Left ventricle myocardium superior (tissue), 1 donor: ENCODE results near the gene GNG4. TPM values are rescaled to one million over a fixed set of nuclear protein-coding genes. Genes with fewer than 3 reads are reported as not detected.
"Not testable (repeated sequence)": the region's sequence is repeated elsewhere in the genome, so short reads cannot be mapped to it uniquely, and the experiment has no call there.

Experiments used
- ATAC-seq: fragments of 200-7000 bp; cut with Tn5 transposase; one replicate; pipeline ENCODE4 v1.9.1; 2020; ENCODE audit warnings: mild to moderate bottlenecking, moderate library complexity
- DNase-seq: peaks from one replicate; pipeline ENCODE4 v3.0.0-alpha.2; 2020
- intact Hi-C: fragments of 100-400 bp; cut with micrococcal nuclease; formaldehyde crosslinking; loops from one replicate; pipeline ENCODE4 v1.11.0; 2022
- total RNA-seq: library from RNA; stranded (reverse); fragmentation: NEBNext Ultra II Directional; extraction: Animal tissue kit (Norgen Biotek cat#: 25700); gene quantifications from one replicate; pipeline ENCODE4 v1.2.1, GENCODE V29; 2021
- donor health status: DM: no; HTN: yes; CAD: no; lungs with severe emphysema.

The GNG4 gene
- total RNA-seq, 1 donor from 2014 or later = not detected

- DNase-seq (no peak), ATAC-seq (no peak)
- intact Hi-C loops = no loop called here
Measured at GRCh38 chr1:235632506-235633401, 16.8 kb downstream of the GNG4 start.

DNA sequence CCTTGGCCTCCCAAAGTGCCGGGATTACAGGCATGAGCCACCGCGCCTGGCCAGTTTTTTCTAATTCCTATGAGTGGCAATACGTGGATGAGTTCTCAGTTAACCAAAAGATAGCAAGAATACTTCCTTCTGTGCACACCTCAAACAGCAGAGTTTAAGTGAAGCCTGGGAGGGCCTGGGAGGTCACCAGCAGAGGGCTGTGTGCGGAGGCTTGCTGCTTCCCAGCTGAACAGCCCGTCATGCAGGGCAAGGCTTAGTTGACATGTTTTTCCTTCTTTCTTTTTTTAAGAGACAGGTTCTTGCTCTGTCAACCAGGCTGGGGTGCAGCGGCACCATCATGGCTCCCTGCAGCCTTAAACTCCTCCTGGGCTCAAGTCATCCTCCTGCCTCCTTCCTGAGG, 17.8 kb downstream of the GNG4 start:
- intact Hi-C loops = no loop called here
- no peak for ATAC-seq

DNA sequence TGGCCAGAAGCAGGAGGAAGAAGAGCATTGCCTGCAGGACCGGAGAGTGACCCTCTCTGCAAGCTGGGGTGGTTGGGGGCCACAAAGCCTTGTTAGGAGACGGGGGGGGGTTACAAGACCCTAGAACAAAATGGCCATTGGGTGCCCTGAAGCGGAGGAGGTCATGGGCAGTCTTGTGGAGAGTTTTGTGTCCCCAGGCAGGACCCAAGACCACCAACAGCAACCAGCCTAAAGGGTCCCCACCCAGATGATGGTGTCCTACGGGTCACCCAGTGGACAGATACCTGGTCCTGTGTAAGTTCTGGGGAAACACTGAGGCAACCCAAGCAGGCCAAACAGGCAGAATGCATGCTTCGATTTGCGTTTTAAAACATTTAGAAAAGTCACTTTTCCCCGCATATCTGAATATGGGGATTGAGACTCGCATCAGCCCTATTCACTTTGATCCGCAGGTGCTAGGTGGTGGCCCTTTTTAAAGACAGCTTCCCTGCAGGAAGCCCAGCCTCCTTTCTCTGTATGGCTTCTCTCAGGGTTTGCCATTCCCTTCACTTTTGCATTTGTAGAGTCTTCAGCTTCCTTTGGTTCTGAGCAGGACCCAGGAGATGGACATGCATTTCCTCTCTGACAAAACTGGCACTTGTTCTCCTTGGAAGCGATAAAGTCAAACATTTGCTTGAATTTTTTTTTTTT, 21.1 kb downstream of the GNG4 start:
- DNase-seq (no peak), ATAC-seq (no peak)
- intact Hi-C loops = no loop called here

More for the DNA sequence above, 17.8 kb downstream of the GNG4 start:
- DNase-seq = no peak

GRCh38 chr1:235625831-235626230, 23.8 kb downstream of the GNG4 start:
- ATAC-seq = no peak
- intact Hi-C loops = no loop called here
- no peak for DNase-seq

- DNase-seq (no peak), ATAC-seq (no peak)
- intact Hi-C loops = no loop called here
Measured at GRCh38 chr1:235625340-235625739, 24.2 kb downstream of the GNG4 start.

- no peak for ATAC-seq
- no peak for DNase-seq
- intact Hi-C loops = no loop called here
Measured at GRCh38 chr1:235624721-235625333, 24.8 kb downstream of the GNG4 start.

- intact Hi-C loops = no loop called here
- DNase-seq = no peak
- ATAC-seq = no peak
Measured at GRCh38 chr1:235622936-235623779, 26.4 kb downstream of the GNG4 start.

DNA sequence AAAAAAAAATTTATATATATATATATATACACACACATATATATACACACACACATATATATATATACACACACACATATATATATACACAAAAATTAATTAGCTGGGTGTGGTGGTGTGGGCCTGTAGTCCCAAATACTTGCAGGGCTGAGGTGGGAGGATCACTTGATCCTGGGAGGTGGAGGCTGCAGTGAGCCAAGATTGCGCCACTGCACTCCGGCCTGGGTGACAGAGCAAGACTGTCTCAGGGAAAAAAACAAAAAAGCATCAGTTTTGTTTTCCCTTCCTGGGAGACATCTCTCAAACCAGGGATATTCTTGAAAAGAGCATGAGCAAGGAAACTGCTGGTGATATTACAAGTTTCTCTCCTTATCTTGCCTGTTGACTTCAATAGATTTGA, 30.4 kb downstream of the GNG4 start:
- intact Hi-C loops, ATAC-seq, DNase-seq: not testable (repeated sequence)

GRCh38 chr1:235617808-235618207, 31.8 kb downstream of the GNG4 start:
- ATAC-seq (no peak), DNase-seq (no peak)
- intact Hi-C loops = no loop called here

DNA sequence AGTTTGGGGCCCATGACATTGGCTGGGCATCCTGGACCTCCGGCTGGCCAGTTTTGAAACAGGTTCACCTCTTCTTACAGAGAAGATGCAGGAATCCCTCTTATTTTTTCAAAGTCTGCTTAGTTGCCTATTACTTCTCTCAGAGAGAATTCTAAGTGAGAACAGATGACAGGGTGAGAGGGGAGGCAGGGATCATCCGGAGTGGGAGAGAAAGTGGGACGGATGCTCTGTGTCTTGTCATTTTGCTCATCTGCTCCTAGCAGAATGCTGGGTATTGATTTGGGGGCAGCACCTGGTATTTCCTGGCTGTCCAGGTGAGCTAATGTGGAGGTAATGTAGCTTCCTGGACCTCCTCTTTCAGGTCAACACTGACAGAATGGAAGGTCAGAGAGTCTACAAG, 32.4 kb downstream of the GNG4 start:
- ATAC-seq = no peak
- intact Hi-C loops = no loop called here
- no peak for DNase-seq

GRCh38 chr1:235614442-235614954, 35.1 kb downstream of the GNG4 start:
- DNase-seq (no peak), ATAC-seq (no peak)
- intact Hi-C loops = no loop called here

DNA sequence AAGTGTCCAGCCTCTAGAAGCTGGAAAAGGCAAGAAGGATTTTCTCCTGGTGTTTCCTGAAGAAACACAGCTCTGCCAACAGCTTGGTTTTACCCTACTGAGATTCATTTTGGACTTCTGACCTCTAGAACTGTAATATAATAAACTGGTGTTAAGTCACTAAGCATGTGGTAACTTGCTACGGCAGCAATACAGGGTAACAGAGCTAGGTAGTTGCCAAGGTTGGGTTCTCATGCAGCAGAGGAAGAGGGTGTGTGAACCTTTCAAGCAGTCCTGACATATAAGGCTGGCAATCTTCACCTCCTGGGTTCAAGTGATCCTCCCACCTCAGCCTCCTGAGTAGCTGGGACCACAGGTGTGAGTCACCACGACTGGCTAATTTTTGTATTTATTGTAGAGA, 36.0 kb downstream of the GNG4 start:
- ATAC-seq (no peak), DNase-seq (no peak)
- intact Hi-C loops = no loop called here

DNA sequence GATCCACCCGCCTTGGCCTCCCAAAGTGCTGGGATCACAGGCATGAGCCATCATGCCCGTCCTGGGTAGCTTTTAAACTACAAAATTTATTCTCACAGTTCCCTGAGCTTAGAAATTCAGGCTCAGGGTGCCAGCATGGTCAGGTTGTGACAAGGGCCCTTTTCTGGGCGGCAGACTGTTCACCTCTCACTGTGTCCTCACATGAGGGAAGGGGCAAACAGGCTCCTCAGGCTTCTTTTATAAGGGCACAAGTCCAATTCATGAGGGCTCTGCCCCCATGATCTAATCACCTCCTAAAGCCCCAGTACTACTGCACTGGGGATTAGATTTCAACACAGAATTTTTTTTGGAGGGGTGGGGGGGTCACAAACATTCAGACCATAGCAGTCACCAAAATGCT, 36.8 kb downstream of the GNG4 start:
- DNase-seq (no peak), ATAC-seq (no peak)
- intact Hi-C loops = no loop called here

GRCh38 chr1:235610157-235610556, 39.4 kb downstream of the GNG4 start:
- intact Hi-C loops = no loop called here
- DNase-seq = no peak
- no peak for ATAC-seq

DNA sequence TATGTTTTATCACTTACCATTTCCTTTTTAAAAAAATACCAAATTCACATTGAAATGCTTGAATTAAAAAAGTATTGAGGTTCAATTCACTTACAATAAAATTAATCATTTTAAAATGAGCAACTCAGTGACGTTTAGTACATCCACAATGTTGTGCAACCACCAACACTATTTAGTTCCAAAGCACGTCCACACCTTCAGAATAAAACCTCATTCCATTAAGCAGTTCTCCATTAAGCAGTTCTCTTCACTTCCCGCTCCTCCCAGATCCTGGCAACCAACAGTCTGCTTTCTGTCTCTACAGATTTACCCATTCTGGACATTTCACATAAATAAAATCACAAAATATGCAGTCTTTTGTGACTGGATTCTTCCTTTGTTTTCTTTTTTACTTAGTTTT, 41.3 kb downstream of the GNG4 start:
- DNase-seq = no peak
- intact Hi-C loops = no loop called here

DNA sequence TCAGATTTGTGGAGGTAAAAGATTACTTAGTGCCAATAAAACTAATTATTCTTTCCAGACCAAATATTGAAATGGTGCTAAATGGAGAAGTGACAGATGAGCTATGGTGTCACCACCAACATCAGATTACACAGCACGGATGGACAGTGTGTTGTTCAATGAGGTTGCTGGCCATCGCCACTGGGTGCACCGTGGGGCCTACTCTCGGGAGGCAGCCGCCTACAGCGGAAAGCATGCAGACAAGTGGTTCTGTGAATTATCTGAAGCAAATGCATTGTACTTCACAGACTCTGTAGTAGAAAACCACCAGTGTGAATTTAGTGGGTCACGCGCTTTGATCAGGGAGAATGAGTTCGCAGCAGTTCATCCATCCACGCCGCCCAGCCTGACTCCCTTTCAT, 42.3 kb downstream of the GNG4 start:
- ATAC-seq (no peak), DNase-seq (no peak)
- intact Hi-C loops = no loop called here

More for the DNA sequence above, 41.3 kb downstream of the GNG4 start:
- no peak for ATAC-seq

GRCh38 chr1:235601104-235601503, 48.5 kb downstream of the GNG4 start:
- no peak for ATAC-seq
- no peak for DNase-seq
- intact Hi-C loops = no loop called here

- no peak for ATAC-seq
- intact Hi-C loops = no loop called here
Measured at GRCh38 chr1:235599536-235599935, 50.0 kb downstream of the GNG4 start.

DNA sequence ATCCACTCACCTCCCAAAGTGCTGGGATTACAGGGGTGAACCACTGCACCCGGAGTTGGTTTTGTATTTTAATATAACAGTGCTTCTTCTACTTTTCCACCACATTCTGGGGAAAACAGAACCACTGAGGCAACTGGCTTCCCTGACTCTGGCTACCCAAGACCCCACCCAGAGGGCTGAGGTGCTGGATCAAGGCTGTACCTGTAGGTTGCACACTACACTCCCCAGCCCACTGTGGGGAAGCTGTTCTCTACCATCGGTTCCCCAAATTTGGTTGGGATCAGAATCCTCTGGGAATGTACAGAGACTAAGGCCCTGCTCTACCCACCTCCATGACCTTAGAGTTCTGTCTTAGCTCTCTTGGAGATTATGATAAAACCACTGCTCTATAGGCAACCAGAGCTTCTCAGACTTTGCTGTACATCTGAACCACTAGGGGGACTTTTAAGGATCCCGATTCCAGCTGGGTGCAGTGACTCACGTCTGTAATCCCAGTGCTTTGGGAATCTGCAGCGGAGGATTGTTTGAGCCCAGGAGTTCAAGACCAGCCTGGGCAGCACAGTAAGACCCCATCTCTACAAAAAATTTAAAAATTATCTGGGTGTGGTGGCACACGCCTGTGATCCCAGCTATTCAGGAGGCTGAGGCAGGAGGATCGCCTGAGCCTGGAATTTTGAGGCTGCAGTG, 51.6 kb downstream of the GNG4 start:
- ATAC-seq = no peak
- no peak for DNase-seq
- intact Hi-C loops = no loop called here

More at GRCh38 chr1:235599536-235599935, 50.0 kb downstream of the GNG4 start:
- DNase-seq = no peak
